ENCODE measurements around the gene CXCL13. TPM values are rescaled to one million over a fixed set of nuclear protein-coding genes. Genes with fewer than 3 reads are reported as not detected.
"Not testable (repeated sequence)": the region's sequence is repeated elsewhere in the genome, so short reads cannot be mapped to it uniquely, and the experiment has no call there.

The CXCL13 gene, protein sequence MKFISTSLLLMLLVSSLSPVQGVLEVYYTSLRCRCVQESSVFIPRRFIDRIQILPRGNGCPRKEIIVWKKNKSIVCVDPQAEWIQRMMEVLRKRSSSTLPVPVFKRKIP
- total RNA-seq (2014; rRNA removed; shearing (Covaris generic)) = not detected in 2 replicates

DNA sequence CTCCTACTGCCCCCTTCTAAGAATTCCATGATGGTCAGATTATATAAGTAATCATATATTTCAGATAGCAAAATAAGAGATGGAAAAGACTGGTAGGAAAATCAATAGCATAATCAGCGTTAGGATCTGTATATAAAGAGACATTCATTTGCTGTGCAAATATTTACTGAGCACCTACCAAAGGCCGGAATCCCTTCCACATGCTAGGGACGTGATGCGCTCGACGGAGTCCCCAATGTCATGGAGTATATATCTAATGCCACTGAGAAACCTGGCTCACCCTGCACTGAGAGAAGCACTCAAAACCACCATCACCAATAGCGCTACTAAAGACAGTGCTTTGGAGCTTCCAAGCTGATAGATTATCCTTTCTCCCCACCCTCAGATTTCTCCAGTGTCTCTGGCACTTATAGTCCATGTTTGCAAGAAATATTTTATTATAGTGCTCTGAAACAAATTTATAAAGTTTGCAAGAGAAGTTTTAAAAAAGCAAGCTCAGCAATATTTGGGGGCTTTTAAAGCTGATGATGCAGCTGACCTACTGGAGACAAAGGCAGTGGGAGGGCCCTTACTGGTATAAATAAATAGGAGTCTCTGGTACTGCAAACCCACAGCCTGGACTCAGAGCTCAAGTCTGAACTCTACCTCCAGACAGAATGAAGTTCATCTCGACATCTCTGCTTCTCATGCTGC, at the start of gene CXCL13:
Gene CXCL13, plus strand, starts transcription at position 611 of the 693 bp plus-strand sequence. Its CDS starts 46 bp downstream, at position 657.
- no peak for DNase-seq (ENCODE audit: low spot score)

DNA sequence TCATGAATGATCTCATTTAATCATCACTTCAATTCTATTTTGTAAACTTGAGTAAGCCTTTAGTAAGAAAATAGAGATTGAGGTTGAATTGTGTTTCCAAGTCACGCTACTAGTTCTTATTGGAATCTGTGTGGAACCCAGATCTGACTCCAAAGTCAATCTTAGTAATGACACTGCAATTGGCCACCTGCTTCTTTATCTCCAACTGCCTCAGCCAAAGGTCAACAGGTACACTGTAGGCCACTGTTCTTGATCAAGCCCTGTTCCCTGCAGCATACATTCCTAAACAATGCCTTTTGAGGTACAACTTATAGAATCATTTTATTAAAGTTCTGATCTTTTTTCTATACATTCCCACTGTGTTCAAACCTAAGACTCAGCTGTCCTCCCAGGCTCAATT, 45.5 kb upstream of the CXCL13 start:
- no peak for DNase-seq (ENCODE audit: low spot score)

DNA sequence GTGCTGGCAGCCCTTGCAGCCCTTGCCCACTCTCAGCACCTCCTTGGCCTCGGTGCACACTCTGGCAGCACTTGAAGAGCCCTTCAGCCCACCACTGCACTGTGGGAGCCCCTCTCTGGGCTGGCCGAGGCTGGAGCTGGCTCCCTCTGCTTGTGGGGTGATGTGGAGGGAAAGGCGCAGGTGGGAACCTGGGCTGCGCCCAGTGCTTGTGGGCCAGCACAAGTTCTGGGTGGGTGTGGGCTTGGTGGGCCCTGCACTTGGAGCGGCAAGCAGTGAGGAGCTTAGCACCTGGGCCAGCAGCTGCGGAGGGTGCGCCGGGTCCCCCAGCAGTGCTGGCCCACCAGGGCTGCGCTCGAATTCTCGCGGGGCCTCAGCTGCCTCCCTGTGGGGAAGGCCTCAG, 43.9 kb upstream of the CXCL13 start:
- not testable (repeated sequence) for DNase-seq (ENCODE audit: low spot score)

DNA sequence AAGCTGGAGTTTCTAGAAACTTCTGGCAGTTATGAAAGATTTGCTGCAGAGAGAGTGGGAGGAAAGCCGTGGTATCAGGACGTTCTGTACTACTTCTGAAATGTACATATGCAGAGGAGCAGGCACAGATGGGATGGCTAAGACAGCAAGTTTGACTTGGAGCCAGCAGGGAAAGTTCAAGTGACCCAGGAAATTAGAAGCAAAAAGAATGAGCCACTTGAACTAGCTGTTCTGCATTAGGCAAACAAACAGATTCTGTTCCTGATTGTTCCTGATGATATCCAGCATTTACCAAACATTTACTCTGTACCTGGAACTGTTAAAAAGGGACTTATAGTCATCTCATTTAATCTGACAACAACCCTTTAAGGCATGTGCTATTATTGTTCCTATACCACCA, 41.4 kb upstream of the CXCL13 start:
- no peak for DNase-seq (ENCODE audit: low spot score)

DNA sequence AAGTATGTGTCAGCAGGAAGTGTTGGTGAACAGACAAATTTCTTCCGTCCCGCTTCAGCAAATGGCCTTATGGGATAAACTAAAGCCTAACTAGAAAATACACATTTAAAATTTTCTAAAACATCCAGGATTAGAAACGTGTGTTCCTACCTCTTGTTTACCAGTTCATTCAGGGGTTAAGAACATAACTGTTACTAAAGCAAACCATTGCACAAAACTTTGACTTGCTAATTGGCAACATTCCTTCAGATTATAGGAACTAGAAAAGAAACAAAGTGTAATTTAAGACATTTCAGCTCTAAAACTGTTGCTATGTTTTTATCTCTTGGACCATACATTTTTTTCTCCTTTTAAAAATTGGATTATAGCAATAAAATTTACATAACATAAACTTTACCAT, 39.5 kb upstream of the CXCL13 start:
- no peak for DNase-seq (ENCODE audit: low spot score)

DNA sequence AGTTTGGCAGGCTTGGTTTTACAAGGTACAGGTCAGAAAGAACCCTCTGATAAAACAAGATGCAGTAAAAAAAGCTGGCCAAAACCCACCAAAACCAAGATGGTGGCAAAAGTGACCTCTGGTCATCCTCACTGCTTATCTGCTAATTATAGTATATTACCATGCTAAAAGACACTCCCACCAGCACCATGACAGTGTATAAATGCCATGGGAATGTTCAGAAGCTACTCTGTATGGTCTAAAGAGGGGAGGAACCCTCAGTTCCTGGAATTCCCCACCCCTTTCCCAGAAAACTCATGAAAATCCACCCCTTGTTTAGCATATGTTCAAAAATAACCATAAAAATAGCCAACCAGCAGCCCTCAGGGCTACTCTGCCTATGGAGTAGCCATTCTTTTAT, 38.1 kb upstream of the CXCL13 start:
- no peak for DNase-seq (ENCODE audit: low spot score)

DNA sequence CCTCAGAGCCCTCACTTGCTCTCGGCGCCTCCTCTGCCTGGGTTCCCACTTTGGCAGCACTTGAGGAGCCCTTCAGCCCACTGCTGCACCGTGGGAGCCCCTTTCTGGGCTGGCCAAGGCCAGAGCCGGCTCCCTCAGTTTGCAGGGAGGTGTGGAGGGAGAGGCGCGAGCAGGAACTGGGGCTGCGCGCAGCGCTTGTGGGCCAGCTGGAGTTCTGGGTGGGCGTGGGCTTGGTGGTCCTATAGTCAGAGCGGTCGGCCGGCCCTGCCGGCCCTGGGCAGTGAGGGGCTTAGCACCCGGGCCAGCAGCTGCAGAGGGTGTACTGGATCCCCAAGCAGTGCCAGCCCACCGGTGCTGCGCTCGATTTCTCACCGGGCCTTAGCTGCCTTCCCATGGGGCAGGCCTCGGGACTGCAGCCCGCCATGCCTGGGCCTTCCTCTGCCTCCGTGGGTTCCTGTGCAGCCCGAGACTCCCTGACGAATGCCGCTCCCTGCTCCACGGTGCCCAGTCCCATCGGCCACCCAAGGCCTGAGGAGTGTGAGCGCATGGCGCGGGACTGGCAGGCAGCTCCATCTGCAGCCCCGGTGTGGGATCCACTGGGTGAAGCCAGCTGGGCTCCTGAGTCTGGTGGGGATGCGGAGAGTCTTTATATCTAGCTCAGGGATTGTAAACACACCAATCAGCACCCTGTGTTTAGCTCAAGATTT, 35.0 kb upstream of the CXCL13 start:
- not testable (repeated sequence) for DNase-seq (ENCODE audit: low spot score)

DNA sequence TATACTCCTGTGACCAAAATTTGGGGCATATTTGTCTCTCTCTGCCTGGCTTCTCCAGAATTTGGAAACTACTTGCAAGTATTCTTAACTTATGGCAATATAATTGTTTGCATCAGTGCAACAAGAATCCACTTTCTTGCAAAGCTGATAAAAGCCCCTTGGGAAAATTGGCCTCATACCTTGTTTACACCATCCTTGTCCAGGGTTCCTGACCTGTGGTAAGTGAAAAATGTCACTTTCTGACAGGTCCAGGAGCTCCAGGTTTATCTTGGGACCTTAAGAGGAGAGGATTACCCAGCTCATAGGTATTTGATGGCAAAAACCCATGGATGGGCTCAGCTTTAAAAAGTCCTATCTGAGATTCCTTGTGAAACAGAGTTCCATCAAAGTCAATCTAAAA, 29.3 kb upstream of the CXCL13 start:
- DNase-seq (ENCODE audit: low spot score) = no peak

DNA sequence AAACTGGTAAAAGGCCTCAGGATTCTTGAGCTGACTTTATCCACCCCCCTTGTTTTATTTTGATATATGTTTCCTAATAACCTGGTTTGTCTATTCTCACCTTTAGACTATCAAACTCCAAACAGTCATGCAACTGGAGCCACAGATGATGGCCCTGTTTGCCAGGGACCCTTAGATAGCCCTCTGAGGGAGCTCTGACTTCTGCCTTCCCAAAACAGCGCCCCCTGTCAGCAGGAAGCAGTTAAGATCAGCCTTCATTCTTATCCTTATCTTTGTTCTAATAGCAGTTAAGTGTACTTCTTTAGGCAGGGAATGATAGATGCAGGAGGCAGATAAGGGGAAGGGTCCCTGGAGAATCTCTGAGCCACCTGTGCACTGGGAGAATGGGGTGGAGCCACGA, 27.5 kb upstream of the CXCL13 start:
- DNase-seq (ENCODE audit: low spot score) = no peak

DNA sequence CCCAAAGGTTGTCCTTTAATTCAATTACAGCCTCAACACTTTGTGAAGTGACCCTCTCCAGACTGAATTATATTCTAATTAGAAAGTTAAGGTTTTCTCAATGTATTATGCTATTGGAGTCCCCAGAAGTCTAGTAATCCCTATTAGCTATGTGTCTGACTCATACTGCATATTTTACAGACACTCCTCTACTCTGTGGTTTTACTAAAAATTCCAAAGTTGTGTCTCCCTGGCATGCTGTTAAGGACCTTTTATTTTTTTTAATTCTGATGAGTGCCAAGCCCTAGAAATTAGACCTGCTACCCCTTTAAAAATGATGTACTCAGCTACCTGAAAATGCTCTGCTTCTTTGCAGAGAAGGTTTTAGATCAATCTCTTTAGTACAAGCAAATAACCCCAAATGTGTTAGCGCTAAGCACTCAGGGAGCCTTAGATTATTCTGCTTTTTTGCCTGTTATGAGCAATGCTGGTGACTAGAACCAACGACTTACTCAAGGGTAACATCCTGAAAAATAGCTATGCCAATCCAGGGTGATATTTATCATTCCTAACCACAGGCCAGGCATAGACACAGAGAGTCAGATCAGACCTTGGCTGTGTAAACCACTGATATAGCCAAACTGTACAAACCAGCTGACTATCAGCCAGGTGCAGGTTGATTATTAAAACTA, 26.1 kb upstream of the CXCL13 start:
- peak; percentile 76 for DNase-seq (ENCODE audit: low spot score)

DNA sequence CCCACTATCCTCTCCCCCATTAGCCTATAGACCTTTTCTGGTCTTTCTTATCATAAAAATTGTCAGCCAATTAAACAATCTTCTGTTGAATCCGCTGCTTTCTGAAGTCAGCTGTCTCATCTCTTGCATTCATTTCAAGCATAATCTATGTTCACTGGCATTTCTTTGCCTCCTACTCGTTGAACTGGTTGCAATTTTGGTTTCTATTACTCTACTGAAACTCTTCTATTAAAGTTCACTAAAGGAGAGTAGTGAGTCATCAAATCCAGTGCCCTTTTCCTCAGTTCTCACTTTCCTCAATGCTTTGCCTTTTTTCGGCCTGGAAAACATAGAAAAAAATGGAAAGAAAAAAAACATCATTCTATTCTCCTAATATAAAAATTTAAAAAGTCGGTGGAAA, 23.9 kb upstream of the CXCL13 start:
- DNase-seq (ENCODE audit: low spot score) = no peak

DNA sequence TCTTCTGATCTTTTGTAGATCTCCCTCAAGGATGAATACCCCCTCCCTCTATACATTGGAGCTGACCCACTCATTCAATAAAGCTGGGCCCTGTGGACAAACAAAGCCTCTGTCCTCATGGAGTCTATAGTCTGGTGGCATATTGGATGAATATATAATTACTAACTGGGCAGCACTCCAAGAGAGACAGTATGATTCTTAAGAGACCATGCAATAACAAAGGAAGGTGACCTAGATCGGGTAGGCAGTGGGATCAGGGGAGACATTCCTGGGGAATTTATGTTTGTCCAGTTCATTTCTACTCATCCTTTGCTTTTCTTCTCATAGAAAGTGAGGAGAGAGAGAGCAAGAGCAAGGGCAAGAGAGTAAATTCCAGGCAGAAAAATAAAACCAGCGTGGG, 23.5 kb upstream of the CXCL13 start:
- DNase-seq (ENCODE audit: low spot score) = no peak

DNA sequence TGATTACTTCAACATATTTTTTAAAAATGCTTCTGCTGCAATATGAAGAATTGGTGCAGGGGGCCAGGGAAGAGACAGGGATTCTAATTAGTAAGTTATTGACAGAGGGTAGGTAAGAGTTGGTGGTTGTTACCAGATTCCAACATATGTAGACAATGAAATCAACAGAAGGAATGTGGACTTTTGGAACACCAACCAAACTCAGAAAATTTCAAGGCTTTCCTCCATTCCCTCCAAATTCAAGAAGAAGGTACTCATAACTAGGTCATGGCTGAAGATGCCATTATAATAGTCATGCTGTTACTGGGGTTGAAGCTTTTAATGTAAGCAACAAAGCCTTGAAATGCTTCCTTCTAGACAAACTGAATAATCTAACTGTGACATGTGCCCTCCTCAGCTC, 22.9 kb upstream of the CXCL13 start:
- no peak for DNase-seq (ENCODE audit: low spot score)

DNA sequence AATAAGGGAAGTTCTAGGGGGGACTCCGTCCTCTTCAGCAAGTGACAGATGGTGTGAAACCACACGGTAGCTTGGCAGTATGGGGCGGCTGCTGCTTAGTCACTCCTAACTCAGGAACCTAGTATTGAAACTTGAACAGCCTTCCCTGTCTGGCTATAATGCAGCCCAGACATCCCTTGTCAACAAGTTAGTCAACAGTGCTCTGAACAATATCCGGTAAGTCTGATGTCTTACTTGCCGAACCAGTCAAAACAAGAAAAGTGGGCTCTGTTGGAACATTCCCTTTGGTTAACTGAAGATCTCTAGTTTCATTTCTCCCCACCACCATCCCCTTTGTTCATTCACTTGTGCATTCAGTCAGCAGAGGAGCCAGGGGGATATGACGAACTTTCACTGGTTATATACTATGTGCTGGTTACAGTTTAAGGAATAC, 18.7 kb upstream of the CXCL13 start:
- DNase-seq (ENCODE audit: low spot score) = no peak

DNA sequence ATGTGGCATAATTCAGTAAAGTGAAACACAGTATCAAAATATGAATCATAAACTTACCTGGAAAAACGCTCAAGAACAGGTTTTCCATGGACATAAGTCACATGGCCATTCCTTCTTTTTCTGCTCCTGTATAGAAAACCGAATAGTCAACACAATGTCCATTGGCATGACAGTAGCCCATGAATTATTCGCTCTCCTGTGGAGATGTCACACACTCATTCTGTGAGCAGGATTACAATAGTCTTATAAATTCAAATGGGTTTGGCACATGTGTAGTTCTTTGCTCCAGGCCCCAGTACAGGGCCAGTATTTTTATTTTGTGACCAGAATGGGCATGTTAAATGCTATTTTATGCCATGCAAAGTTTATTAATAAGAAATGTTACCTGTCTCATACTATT, 15.1 kb upstream of the CXCL13 start:
- DNase-seq (ENCODE audit: low spot score) = no peak

DNA sequence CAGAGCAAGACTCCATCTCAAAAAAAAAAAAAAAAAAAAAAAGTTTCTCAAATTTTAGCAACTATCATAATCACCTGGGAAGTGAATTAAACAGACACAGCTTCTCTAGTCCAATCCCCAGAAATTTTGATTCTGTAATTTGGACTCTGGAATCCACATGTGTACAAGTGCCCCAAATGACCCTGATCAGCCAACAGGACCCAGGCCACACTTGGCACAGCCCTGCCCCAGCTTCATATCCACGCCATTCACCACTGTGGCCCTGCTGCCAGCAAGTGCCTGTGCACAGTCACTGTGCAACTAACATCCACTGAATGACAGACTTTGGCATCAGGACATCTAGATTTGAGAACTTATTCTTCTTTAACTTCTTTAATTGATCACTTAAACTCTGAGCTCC, 14.1 kb upstream of the CXCL13 start:
- DNase-seq (ENCODE audit: low spot score) = no peak

DNA sequence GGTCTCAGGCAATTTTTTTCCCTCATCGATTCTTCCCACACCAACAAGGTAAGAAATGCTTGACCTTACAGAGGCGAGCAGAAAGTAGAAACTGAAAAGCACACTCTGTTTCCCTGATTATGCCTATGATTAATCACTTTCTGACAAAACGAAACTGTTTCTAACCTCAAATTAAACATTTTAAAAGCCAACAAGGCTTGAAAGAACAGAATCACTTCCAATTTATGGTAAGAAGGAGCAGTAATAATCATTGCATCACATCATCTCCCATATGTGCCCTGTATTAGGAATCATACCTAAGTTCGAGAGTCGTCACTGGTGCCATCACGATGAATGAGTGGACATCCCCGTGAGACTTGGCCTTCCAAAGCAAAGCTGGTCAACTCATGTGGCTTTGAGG, 12.5 kb upstream of the CXCL13 start:
- DNase-seq (ENCODE audit: low spot score) = no peak

DNA sequence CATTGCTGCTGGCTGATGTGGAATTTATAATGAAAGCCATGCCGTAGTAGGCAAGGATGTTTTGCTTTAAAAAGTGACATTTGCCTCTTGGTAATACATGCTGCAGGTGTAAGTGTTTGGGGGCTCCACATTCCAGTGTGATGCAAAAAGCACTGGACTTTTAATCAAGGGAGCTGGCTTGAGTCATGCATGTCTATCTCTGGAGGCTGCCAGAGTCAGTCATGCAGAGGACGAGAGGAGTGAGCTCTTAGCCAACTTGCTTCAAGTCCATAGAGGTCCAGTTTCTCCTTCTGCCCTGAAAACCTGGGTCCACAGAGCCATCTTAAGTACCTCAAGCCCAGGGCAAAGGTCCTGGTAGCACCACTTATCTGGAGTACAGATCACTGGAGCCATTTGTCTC, 11.6 kb upstream of the CXCL13 start:
- no peak for DNase-seq (ENCODE audit: low spot score)

DNA sequence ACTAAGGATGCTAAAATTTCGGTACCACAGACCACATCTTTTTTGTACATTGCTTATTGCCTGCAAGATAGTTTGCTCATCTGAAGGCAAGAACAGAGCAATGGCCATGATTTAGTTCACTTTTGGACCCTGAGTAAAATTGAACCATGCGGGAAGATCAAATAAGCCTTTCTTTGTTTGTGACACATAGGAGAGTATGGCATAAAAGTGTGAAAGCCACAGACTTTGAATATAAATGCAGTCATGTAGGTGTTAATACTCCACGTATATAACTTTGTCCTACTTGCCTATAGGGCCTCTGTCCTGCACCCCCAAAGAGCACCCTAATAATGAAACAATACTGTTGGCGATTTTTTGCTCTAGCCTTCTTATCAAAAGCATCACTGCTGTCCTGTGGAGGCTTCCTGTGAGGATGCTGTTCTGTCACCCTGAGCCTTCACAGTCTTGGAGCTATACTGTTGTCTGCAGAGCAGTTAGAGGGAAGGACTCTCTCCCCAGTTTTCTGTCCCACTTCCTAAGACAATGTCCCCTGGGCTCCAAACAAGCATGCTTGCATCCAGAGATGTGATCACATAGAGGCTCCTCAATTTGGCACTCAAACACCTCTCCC, 10.2 kb upstream of the CXCL13 start:
- DNase-seq (ENCODE audit: low spot score) = no peak

DNA sequence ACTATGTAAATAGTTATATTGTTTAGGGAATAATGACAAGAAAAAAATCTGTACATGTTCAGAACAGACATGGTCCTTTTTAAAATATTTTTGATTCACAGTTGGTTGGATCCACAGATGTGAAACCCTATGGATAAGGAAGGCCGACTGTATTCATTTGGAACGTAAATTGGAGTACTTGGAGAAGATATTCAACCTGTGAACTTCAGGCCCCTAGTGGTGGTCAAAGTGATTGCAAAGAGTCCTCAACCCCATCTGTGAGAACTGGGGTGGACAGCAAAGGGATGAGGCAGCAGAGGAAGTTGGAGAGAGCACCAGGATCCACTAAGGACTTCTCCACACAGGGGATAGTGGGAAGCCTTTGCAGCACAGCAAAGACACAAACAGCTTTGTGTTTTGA, 6.2 kb upstream of the CXCL13 start:
- DNase-seq (ENCODE audit: low spot score) = peak; percentile 28

DNA sequence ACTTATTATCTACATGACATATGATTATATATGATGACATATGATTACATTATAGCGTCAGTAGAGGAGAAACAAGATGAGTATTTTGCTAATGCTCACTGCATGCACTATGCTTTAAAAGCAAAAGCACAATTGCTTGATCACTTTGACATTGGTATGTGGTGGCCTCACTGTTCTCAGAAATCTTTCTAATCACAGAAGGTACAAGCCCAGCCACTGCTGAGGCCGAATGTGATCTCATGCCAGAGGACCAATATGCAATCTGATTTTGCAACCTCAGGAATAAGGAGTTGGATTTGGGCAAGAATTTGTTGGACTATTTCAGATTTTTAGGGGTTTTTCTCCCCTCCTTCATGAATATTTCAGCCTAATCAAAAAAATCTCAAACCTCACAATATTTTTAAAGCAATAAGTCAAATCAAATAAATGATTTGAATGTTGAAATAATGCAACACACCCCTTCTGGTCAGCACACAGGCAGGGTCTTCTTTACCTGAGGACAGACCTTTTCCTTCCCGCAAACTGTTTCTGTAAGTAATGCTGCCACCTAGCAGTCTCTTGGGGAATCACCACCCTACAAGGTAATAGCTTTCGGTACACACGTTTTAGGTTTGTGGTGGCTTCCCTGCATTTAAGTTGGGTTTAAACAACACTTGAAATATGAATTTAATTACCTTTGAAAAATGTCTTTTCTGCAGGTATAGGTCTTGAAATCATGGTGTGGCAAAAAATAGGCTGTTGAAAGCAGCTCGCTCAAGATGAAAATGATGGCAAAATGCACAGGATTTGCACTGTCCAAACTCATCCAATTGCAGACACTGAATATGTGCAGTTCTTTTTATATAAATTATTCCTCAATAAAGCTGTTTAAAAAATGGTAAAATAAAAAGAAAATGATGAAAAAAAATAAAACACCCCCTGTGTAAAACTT, 4.8 kb upstream of the CXCL13 start:
- peak; percentile 2 for DNase-seq (ENCODE audit: low spot score)
